Activated CD4-positive, alpha-beta T cell treated with anti-CD3 and anti-CD28 coated beads, Interleukin-10, Interleukin-2, amounts not matched to agents 100 ng/mL and 50 ng/mL, durations not matched to agents 16 hours and 8 hours (primary cell): Measurements from ENCODE around the gene GDNF.
"Not testable (repeated sequence)": the region's sequence is repeated elsewhere in the genome, so short reads cannot be mapped to it uniquely, and the experiment has no call there.

Source experiments
- DNase-seq: peaks from one replicate; pipeline ENCODE4 v3.0.0-alpha.2; 2020

Gene GDNF, protein sequence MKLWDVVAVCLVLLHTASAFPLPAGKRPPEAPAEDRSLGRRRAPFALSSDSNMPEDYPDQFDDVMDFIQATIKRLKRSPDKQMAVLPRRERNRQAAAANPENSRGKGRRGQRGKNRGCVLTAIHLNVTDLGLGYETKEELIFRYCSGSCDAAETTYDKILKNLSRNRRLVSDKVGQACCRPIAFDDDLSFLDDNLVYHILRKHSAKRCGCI

DNA sequence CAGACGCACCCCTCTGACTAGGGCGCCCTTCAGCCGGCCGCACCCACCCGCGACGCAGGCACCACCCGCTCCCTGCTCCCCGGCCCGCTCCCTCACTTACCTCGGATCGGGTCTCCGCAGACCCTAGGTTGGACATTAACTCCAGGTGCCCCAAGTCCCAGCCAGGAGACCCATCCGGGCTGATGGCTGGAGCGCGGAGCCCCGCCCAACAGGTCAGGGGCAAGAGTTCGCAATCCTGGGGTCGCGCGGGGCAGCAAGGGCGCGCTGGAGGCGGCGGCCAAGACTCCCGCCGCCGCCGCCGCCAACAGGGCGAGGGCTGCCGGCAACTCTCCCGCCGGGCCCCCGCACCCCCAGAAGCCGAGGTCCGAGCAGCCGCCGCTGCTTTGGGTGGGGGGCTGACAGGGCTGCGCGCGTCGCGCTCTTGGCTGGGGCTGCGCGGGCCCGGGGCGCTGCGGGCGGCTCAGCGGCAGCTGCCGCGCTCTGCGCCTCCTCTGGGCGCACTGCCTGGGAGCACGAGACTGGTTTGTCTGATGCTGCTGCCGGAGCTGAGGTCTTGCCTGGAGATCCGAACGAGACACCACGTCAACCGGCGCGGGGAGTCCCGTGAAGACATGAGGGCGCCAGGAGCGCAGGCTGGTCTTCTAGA lies at the start of gene GDNF:
Gene GDNF, minus strand, starts transcription at position 635 of the 646 bp plus-strand sequence. CDS start 5,245 bp downstream, outside the sequence.
- peak; percentile 31 for DNase-seq

DNA sequence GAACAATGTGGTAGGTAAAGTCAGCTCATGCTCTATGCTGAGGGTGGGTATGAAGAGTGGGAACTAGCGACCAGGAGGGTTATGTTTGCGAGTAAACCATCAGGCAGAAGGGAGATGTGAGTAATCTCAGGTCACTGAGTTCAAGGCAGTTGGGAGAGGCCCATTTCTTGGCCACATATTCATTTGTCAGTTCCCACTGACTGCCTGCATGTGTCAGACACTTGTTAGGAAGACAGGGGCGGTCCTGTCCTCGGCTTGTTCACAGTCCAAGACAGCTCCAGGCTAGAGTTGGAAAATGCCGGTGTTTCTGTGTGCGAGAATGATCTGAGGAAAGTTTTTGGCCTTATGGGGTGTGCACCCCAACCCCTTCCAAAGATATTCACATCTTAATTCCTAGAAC lies 48.6 kb upstream of the GDNF start:
- no peak for DNase-seq

- DNase-seq = no peak
Measured at GRCh38 chr5:37886242-37886905, 46.5 kb upstream of the GDNF start.

DNA sequence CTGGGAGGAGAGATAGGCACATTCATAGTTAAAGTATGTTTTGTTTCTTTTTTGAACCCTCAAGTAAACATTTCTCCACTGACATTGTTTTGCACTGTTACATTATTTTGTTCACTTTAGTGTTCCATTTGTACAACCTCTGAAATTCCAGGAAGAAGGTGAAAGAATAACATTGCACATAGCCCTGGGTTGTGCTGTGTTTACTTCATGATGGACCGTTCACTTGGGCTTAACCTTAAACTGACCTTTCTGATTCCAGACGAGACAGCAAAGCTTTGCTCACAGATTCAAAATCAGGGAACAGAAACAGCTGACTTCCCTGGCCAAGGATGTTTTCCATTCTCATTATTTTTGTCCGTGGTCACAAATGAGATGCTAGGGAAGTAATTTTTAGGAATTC lies 42.8 kb upstream of the GDNF start:
- no peak for DNase-seq

- DNase-seq = no peak
Measured at GRCh38 chr5:37881359-37881758, 41.5 kb upstream of the GDNF start.

- no peak for DNase-seq
Measured at GRCh38 chr5:37876943-37877342, 37.1 kb upstream of the GDNF start.

GRCh38 chr5:37876245-37876644 lies 36.4 kb upstream of the GDNF start:
- no peak for DNase-seq

- DNase-seq = peak; percentile 9
Measured at GRCh38 chr5:37875051-37875787, 35.4 kb upstream of the GDNF start.

DNA sequence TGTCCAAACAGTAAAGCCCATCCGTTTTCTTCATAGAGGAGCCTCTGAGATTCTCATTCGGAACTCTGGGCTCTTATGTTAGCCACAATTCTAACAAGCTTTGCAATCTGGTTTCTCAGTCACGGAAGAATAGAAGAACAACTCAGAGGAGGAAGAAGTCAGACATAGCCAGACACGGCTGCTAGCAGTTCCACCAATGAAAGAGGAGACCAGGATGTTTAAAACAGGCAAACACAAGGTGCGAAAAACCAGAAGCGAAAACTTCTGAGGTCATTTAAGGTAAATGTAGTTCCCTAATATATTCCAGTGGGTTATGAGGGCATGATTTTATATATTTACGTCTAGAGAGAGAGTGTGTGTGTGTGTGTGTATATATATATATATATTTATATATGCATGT lies 34.1 kb upstream of the GDNF start:
- no peak for DNase-seq

DNA sequence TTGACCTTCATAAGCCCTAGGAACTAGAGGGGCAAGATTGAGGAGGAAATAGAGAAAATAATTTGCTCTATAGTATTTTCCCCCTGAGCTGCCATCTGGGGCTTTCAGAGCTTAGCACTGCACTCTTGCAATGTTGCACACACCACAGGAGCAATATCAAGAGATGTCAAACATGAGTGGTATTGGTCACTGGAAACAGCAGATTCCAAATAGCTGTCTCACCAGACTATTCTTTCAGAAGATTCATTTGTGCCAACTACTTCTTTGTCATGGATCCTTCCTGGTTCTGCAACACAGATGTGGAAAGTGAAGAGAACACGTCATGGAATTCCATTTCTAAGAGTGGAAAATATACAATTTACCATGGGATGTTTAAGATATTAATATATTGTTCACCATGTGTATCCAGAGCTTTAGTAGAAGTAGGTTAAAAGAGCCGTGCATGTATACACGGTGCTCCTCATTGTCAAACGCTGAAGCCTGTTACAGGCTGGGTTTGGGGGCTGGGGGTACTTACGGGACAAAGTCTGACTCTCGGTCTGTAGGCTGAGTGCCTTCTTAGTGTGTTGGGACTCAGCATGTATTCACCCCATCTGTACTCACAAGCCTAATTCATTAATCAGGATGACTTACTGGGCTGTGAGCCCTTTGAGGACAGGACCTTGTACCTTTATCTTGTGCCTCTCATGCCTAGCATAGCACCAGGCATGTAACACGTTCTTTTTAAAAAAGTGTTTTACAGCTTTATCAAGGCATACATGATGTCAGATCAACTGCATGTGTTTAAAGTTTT lies 31.4 kb upstream of the GDNF start:
- no peak for DNase-seq

DNA sequence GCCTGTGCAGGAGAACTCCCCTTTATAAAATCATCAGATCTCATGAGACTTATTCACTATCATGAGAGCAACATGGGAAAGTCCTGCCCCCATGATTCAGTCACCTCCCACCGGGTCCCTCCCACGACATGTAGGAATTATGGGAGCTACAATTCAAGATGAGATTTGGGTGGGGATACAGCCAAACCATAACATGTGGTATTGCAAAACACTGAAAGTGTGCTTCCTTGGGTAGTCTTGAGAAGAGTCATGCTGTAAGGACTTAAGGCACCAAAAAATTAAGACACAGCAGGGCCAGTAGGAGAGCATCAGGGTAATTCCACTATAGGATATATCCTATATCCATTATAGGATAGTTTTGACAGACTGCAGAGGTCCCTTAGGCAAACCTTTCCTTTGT lies 29.4 kb upstream of the GDNF start:
- DNase-seq = no peak

DNA sequence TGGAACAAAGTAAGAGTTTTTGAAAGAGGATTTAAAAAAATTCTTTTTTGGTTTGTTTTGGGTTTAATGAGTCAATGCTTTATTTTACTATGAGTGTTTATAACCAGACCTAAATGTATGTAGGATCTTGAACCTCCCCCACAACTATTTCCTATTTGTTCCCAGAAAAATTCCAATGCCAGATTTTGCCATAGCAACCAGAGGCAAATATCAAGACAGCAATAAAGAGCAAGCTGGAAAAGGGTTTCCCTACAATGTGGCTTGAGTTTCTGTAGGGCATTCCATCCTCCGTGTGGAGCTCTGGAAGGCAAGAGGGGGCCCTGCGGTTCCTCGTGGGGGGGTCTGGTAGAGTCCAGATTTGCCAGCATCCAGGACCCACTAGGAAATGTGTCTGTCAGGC lies 27.8 kb upstream of the GDNF start:
- no peak for DNase-seq

- DNase-seq = not testable (repeated sequence)
Measured at GRCh38 chr5:37862907-37863306, 23.1 kb upstream of the GDNF start.

- no peak for DNase-seq
Measured at GRCh38 chr5:37860206-37860605, 20.4 kb upstream of the GDNF start.

- no peak for DNase-seq
Measured at GRCh38 chr5:37859805-37860204, 20.0 kb upstream of the GDNF start.

GRCh38 chr5:37858250-37858649 lies 18.4 kb upstream of the GDNF start:
- no peak for DNase-seq

GRCh38 chr5:37857696-37858095 lies 17.9 kb upstream of the GDNF start:
- no peak for DNase-seq

DNA sequence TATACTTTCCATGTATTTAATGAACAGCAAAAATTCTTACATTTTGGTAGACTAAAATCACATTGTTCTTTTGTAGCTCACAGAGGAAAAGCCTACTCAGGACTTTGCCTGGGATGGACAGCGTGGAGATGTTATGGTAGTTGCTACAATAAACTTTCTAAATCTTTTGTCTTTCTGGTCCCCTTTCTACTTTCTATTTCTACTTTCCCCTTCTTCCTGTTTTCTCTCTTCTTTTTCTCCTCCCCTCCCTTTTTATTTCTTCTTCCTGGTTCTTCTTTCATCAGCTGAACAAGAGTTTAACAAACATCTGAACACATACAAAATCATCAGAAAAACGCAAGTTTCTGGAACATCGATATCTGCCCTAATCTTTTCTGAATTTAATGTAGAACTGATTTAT lies 15.6 kb upstream of the GDNF start:
- DNase-seq = no peak

DNA sequence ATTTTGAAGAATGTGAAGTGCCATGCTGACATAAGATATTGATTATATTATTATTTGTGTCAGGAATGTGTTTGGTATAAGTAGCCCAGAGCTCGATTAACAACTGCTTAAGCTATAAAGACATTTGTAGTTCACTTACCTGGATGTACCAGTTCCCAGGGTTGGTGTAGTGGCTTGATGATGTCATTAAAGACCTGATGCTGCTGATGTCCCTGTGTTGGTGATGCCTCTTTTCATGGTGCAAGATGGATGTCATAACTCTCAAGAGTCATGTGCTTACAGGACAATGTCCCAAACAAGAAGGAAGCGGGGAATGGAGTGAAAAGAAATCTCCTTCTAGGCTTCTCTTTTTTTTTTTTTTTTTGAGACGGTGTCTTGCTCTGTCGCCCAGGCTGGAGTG lies 11.5 kb upstream of the GDNF start:
- no peak for DNase-seq

- no peak for DNase-seq
Measured at GRCh38 chr5:37850226-37850865, 10.5 kb upstream of the GDNF start.

DNA sequence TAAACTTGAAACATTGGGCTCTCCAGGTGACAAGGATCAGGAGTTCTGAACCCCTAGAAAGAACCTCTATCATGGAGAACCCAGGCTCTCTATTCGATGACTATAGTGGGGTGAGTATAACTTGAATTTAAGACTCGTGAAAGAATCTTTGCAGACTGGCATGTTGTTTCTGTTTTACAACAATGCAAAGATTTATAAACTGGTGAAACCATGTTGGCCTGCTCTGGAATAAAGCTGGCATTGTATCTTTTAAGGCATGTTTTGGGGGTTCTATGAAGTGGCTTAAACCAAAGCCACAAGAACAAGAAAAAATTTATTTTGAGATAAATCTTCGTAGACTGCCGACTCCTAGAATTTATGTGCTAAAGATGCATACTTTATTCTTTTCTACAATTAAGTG lies 9.8 kb upstream of the GDNF start:
- DNase-seq = no peak

- DNase-seq = no peak
Measured at GRCh38 chr5:37847978-37848425, 8.2 kb upstream of the GDNF start.
